ENCODE results near the gene SEPTIN11.

GRCh38 chr4:76948443-76949275, 893 bp upstream of the SEPTIN11 start:
- TF ChIP-seq EZH2phosphoT487 (IDR thresholded peaks at IDR 0.05; ENCODE audit: insufficient read depth, low read depth) (no peak), EZH2 (IDR thresholded peaks at IDR 0.05; ENCODE audit: insufficient read depth, poor library complexity, severe bottlenecking) (no peak)
